SK-N-SH (cell line): ENCODE measurements around the gene DNASE2.

ENCODE experiments used
- CHD2 ChIP-seq: fragments of 150-350 bp; IDR thresholded peaks from 2 replicates; pipeline ENCODE4 v1.6.1; 2018; ENCODE audit warnings: low read length; ENCODE audit not compliant: partially characterized antibody
- CTCF ChIP-seq: fragments of 200-600 bp; sonication (generic); IDR thresholded peaks from 2 replicates; pipeline ENCODE4 v1.6.1; 2017; ENCODE audit warnings: antibody characterized with exemption, mild to moderate bottlenecking, moderate library complexity
- EP300 ChIP-seq, 2 experiments: IDR thresholded peaks; 2 replicates each; pipeline versions ENCODE4 v1.4.0 to v1.6.1; 2012; ENCODE audit warnings: borderline replicate concordance in 1 of 2, low read depth in 1 of 2, low read length in 1 of 2
- EZH2phosphoT487 ChIP-seq: fragments of 200-600 bp; sonication (generic); IDR thresholded peaks from 2 replicates; pipeline ENCODE4 v1.6.1; 2017; ENCODE audit warnings: low read depth, mixed run types, mild to moderate bottlenecking, antibody characterized with exemption, moderate library complexity, borderline replicate concordance
- FOXM1 ChIP-seq: IDR thresholded peaks from 2 replicates; pipeline ENCODE4 v1.4.0; 2012; ENCODE audit warnings: low read depth, mild to moderate bottlenecking
- MAX ChIP-seq: IDR thresholded peaks from 2 replicates; pipeline ENCODE4 v1.4.0; 2012; ENCODE audit warnings: low read depth
- POLR2AphosphoS5 ChIP-seq: IDR thresholded peaks from 2 replicates; pipeline ENCODE4 v1.6.1; 2012; ENCODE audit warnings: low read depth, low read length
- RCOR1 ChIP-seq: fragments of 150-350 bp; IDR thresholded peaks from 2 replicates; pipeline ENCODE4 v1.6.1; 2017; ENCODE audit warnings: antibody characterized with exemption, low read length
- RFX5 ChIP-seq: IDR thresholded peaks from 2 replicates; pipeline ENCODE4 v1.6.1; 2012; ENCODE audit warnings: mild to moderate bottlenecking, improper control_type of control experiment, low read length
- SIN3A ChIP-seq: IDR thresholded peaks from 2 replicates; pipeline ENCODE4 v1.6.1; 2012; ENCODE audit warnings: low read depth, mild to moderate bottlenecking, low read length, moderate library complexity, borderline replicate concordance
- TCF12 ChIP-seq: IDR thresholded peaks from 2 replicates; pipeline ENCODE4 v1.4.0; 2012
- USF1 ChIP-seq: IDR thresholded peaks from 2 replicates; pipeline ENCODE4 v1.4.0; 2012; ENCODE audit warnings: low read depth, borderline replicate concordance
- TF ChIP-seq, protein P1 (sequence below): IDR thresholded peaks from 2 replicates; pipeline ENCODE4 v1.6.1; 2012; ENCODE audit warnings: mild to moderate bottlenecking, low read depth, low read length, moderate library complexity

GRCh38 chr19:12834976-12835757 lies 46.1 kb downstream of the DNASE2 start:
- no peak for TF ChIP-seq CTCF
- no peak for TF ChIP-seq SIN3A
- TF ChIP-seq EP300 (IDR thresholded peaks at IDR 0.05; ENCODE audit: borderline replicate concordance in 1 of 2, low read depth in 1 of 2, low read length in 1 of 2), result no peak
- TF ChIP-seq RFX5, result no peak
- no peak for TF ChIP-seq TCF12
- no peak for TF ChIP-seq POLR2AphosphoS5
- no peak for TF ChIP-seq FOXM1
- TF ChIP-seq, protein P1, sequence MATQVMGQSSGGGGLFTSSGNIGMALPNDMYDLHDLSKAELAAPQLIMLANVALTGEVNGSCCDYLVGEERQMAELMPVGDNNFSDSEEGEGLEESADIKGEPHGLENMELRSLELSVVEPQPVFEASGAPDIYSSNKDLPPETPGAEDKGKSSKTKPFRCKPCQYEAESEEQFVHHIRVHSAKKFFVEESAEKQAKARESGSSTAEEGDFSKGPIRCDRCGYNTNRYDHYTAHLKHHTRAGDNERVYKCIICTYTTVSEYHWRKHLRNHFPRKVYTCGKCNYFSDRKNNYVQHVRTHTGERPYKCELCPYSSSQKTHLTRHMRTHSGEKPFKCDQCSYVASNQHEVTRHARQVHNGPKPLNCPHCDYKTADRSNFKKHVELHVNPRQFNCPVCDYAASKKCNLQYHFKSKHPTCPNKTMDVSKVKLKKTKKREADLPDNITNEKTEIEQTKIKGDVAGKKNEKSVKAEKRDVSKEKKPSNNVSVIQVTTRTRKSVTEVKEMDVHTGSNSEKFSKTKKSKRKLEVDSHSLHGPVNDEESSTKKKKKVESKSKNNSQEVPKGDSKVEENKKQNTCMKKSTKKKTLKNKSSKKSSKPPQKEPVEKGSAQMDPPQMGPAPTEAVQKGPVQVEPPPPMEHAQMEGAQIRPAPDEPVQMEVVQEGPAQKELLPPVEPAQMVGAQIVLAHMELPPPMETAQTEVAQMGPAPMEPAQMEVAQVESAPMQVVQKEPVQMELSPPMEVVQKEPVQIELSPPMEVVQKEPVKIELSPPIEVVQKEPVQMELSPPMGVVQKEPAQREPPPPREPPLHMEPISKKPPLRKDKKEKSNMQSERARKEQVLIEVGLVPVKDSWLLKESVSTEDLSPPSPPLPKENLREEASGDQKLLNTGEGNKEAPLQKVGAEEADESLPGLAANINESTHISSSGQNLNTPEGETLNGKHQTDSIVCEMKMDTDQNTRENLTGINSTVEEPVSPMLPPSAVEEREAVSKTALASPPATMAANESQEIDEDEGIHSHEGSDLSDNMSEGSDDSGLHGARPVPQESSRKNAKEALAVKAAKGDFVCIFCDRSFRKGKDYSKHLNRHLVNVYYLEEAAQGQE, result no peak
- TF ChIP-seq USF1, result no peak
- TF ChIP-seq CHD2, result no peak
- TF ChIP-seq EZH2phosphoT487, result no peak
- no peak for TF ChIP-seq RCOR1
- TF ChIP-seq MAX, result no peak
